ENCODE data around the gene APCDD1L.

DNA sequence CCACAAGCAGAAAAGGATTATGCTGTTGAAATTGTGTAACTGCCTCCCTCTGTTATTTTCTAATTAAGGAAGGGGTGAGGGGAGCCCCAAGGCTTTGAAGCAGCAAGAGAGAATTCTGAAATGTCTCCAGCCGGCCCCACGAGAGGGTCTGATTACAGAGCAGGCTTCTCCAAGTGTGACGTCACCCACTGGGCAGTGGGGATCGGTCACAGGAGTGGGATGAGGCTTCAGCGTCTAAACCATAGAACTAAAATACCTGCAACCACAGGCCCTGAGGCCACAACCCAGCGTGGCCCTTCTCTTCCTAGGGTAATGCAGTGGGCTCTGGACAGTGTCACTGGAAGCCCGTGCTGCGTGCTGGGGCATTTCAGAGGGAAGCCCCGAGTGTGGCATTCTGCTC, 38.6 kb upstream of the APCDD1L start:
- TF ChIP-seq ZNF274 (IDR thresholded peaks at IDR 0.05; ENCODE audit: low read depth, low read length) (no peak), YY1 (IDR thresholded peaks at IDR 0.05; ENCODE audit: insufficient read depth, insufficient read length) (no peak), SUZ12 (IDR thresholded peaks at IDR 0.05; ENCODE audit: extremely low read depth, insufficient read depth, insufficient read length) (no peak)
